T-helper 2 cell (primary cell): ENCODE results near the gene FHIT.
A peak's percentile ranks its signal among the peaks of the same experiment; 100 is the strongest.

ENCODE experiments used
- DNase-seq, 5 experiments: peaks; one replicate each; pipeline versions ENCODE4 v3.0.0 to v3.0.0-alpha.2; 2012 to 2022

The FHIT gene

DNA sequence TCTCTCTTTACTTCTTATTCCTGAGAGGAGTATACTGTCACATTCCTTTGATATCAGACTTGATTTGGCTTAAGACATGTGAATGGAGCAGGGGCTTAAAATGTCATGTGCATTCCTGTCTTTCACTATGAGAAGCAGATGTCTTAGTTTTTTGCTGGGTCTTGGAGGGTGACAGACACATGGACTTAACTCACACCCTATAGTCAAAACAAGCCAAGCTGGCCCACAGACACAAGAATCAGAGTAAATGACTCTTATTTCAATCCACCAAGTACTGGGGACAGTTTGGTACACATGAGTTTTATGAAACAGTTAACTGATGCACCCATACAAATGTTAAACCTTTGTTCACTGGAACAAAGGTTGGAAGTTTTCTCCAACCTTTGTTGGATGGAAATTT is 1177.3 kb downstream of the FHIT start:
- DNase-seq: peak in 1 of 5 experiments; percentile 62

DNA sequence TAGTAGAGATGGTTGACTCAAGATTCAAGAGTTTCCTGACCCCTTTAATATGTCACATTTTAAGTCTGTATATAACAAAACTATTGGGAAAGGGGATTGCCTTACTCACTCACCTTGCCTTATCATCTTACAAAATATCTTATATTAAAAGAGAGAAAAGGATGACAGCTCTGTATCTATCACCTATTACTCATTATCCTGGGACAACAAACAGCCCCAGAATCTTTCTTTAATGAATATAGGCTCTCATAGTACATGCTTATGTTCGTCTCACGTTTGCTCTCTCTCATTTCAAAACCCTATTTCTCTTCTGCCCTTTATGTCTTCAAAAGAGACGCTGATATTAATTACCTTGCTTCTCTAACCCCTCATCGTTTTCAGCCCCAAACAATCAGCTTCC is 1178.0 kb downstream of the FHIT start:
- DNase-seq: no peak

DNA sequence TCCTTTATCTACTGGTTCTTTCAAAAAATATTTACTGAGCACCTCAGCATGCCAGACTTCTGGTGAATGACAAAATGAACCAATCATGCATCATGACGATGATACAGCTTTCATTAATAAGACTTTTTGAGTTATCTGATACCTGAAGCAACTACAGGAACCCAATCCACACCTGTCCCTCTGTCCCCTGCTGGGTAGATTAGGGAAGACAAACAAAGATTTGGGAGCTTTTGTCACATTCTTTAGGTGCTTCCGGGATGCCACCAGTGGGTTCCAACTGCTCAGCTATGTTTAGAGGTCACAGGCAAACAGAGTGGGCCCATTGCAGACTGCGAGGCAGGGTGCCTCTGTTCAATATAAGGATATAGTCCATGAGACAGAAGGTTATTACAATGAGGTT is 1180.9 kb downstream of the FHIT start:
- no peak for DNase-seq

DNA sequence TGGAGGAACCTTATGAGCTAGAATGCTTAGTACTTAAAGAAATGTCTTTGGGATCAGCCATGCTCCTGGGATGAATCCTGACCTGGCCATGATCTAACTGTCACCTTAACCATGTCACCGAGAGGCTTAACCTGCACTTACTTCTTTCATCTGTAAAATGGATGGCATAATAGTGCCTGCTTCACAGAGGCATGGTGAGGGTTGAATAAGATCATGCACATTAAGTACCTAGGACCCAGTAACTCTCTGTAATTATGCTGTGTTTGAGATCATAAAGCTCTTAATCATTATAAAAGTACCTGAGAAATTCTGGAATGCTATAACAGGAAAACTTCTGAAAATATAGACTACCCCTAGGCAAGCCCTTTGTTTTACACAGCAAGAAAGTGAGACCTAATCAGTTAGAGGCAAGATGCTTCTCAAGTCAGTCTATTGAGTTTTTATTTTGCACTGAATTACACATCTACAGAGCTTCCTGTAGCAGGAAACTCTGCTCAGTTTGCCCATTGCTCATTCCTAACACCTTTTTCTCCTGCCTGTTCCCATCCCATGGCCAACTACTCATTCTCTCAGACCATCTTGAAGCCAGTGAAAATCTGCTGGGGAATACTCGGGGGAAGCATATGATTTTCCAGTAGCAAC is 1185.9 kb downstream of the FHIT start:
- no peak for DNase-seq

DNA sequence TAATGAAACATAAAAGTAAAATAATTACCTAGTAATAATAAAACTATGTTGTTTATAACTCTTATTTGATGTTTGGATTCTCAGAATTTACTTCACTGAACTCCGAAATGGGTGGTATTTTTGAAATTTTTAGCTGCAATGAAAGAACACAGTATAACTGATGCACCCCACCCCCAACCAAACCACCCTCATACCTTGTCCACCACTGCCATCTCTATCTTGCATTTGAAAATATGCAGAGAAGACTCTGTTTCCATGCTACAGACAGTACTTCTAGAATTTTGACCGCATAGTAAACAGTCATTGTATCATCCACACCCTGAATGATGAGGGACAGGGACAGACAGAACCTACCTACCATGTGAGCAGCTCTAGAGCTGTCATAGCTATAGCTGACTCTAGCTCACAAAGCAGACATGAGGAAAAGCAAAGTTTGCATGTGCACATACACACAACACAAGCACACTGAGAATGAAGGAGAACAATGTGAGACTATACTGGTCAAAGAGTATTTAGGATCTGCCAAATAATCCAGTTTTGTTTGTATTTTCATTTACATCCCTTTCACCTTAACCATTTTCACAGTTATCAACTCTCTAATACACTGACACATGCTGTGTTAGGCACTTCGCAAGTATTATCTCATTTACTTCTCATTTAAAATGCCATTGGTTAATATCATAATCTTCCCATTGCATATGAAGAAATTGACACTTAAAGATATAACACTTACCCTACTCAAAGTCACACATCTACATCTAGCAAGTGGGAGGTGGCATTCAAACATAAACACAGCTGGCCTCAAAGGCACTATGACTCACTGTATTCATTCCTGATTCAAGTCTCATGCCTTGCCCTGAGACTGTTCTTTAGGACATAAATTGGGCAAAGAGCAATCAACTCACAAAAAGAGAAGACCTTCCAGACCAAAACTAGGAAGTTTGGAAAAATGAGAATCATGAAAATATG is 1186.8 kb downstream of the FHIT start:
- DNase-seq: peak in 1 of 5 experiments; percentile 51

DNA sequence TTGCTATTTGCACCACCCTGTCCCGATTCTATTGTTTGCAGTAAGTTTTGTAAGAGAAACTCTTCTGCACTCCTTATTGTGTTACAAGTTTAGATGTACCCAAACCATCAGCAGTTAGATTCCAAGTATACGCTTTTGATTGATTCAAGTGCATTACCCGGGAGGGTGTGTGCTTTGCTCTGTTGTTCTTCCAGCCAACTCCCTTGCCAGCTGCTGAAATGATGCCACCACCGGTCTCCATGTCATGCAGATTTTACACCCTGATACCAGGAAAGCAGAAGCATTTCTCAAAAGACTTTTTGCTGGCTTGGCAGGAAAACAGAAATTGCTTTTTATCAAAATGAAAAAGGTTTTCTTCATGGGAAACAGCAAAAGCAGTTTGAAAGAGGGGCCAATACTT is 1194.8 kb downstream of the FHIT start:
- peak in 1 of 5 experiments; percentile 76 for DNase-seq

DNA sequence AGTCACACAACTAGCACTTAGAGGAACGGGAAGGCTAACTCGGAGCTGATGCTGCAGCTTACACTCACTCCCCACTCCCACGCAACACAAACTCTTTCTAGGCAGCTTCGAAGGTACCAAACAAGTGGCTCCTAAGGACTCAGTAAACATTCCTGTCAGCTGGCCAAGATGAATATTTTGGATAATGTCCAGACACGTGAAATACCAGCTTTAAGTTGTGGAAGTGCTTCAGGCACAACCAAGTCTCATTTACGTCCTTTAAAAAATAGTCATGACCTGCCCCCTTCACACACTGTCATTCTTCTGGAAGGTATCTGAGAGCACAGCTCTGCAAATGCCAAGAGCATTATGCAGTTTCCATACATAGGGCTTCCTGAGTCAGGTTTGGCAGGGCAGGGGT is 1195.5 kb downstream of the FHIT start:
- DNase-seq: no peak

DNA sequence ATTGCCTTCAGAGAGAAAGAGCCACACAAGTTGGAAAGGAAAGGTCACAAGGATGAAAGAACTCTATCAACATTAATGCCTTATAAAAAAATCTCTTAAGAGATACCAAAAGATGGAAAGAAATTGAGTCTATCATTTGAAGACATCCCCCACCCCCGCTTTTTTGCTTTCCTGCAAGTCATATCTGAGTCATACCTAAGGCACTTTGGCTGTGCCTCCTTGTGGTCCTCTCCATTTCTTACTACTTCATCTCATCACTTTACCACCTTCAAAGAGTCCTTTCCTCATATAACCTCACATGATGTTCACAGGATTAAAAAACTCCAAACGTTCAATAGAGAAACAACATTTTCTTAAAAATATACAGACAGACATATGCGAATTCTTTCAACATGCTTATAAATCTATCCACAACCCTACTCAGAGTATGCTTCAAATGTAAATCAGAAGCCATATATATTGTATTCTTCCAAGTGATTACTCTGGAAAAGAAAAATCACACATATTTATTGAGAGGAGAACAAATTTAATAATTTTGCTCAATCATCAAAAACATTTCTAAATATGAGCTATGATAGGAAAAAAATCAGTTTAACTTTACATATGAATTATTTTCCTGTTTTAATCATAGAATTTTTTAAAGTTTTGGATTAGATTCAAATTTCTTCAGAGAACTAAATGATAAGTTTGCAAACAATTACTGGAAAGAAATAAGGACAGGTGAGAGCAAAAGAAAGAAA is 1197.6 kb downstream of the FHIT start:
- peak in 3 of 5 experiments; percentile 13 to 86 (median 13) for DNase-seq

DNA sequence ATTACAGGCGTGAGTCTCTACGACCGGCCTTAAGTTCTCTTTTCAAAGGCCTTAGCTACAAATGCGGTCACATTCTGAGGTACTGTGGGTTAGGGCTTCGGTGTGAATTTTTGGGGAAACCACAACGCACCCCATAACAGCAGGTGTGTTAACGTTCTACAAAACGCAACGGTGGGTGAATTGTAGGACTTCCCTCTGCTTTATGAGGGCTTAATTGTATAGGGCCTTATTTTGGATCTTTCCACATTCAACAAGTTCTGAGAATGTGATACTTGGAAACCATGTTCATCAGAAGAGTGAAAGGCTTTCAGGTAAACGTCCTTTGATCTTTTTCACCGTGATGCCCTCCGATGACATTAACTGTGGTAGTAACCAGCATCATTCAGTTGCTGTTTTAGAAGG is 1202.8 kb downstream of the FHIT start:
- DNase-seq: peak in 3 of 5 experiments; percentile 16 to 84 (median 20)

DNA sequence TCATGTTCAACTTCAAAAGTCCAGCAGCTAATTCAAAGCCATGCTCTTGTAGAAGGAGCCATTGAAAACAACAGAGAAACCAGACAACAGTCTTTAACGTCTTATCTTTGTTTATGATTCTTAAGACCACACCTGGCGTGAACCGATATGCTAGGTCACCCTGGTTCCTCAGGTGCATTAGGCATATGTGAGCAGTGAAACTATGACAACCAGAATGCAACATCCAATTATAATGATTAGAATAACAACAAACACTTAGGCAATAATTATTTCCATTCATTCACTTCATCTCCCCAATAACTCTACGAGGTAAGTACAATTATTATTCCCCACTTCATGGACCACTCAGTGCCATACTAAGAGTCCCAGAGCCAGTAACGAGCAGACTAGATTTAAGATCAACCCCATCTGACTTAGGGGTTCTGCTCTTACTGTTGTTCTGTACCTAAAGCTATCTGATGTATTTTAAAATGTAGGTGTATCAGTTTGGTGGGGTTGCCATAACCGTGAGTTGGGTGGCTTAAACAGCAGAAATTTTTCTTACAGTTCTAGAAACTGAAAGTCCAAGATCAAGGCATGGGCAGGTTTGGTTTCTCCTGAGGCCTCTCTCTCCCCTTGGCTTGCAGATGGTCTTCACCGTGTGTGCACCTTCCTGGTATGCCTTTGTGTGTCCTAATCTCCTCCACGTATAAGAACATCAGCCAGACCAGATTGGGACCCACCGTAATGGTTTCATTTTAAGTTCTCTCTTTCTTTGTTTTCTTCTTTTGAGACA is 1203.6 kb downstream of the FHIT start:
- peak in 1 of 5 experiments; percentile 49 for DNase-seq

DNA sequence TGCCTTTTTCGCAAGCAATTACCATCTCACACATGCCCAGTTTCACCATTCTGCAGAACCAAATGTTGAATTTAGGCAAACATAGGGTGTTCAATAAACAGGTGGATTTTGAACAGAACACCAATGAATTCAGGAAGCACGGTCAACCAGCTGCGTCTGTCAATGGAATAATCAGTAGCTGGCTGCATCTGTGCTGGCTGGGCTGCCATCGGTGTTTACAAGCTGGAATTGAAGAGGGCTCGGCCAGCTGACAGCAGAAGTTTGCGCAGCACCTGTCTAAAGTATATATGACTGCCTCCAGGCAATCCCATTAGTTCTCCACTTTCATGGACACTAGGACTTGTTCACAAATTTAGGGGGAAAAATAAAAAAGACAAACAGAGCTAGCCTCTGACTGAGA is 1205.0 kb downstream of the FHIT start:
- no peak for DNase-seq

DNA sequence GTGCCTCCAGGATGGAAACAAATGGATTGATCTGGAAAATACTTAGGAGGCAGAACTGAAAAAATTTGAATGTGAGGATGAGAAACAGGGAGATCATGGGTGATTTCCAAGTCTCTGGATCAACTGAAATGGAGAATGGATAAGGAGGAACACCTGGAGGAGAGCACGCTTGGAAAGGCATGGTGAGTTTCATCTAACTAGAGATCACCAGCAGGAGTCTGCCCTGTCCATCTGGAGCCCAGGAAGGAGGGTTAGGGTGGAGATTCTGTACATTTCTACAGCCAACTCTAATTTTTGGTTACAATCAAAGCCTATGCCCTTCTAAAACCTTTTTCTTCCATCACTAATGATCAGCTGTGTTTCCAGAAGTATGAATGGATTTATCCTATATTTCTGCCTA is 1205.6 kb downstream of the FHIT start:
- no peak for DNase-seq

DNA sequence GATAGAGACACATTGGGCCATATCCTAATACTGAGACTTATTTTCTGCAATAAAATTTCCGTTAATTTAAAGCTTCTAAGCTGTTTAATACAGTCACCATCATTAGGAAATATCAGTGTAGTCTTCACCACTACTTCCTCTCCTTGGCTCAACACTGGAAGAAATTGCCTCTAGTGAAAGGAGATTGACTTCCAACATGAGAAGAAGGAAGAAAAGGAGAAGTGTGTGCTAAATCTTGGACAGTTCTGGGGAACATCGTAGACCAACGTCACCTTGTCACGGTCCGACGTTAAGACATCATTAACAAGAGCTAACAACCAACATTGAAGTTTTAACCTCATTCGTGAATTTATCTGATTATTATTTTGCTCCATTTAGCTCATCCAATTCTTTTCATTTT is 1214.4 kb downstream of the FHIT start:
- no peak for DNase-seq

DNA sequence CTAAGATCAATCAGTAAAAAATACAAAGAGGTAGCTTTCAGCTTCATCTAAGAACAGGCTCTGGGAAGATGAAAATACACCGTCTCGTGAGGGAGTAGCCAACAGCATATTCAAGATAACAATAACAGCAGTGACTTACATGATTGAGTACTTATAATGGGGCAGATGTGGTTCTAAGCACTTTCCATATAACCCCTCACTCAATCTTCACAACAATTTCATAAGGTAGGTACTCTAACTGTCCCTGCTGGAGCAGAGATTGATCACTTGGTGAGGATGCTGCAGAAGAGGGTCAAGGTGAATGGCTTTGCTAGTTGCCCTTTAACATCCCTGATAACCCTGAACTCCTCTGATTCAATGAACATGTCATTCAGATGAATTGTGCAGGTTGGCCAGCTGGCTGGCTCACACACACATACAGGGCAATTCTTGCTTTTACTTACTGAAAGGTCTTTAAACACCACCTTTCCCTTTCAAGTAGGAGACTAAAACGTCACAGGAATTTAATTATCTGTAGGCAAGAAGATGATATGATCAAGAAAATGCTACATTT is 1217.3 kb downstream of the FHIT start:
- DNase-seq: no peak

DNA sequence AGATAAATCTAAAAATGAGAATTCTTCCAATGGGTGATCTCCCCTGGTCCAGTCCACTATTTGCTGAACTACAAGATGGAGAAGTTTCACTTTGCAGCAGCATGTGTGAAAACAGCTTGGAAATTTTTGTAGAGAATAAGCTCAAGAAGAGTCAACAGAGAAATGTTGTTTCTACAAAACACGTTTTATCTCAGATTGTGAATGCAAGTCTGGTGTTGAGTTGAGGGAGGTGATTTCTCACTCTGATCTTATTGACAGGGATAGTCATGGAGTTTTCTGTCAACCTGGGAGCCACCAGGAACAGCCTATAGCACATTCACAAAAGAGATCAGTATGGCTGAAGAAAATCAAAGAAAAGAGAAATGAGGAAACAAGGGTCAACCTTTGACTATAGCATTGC is 1220.3 kb downstream of the FHIT start:
- DNase-seq: peak in 1 of 5 experiments; percentile 46

DNA sequence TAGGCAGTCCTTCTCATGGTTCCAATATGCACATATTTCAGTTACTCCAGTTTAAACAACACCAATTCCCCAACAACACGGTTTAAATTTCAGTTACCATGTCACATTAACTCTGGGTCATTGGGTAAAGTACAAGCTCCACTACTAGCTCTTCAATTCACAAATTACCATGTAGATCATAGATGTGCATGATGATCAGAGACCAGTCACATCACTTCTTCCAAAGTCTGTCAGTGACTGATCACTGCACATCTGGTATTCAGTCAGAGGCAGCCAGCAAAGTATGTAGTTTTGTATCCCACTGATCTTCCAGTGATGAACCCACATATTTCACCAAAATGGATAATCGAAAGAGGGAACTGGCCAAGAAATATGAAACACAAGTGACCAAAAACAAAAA is 1223.0 kb downstream of the FHIT start:
- DNase-seq: peak in 1 of 5 experiments; percentile 37

DNA sequence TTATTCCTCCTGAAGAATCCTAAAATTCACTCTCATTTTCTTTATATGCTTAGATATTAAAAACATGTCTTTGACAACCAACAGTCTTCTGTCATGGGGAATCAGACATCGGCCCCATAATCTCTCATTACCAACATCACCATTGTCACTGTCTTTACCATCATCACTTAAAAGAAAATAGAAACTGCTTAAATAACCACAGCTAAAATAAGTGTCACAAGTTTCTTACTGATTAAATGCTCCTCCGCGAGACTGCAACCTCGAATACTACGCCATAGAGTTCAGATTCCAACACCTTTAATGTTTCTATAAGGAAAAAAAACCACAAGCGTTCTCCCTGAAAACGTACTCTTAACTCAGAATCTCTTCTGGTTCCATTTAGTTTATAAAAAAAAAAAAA is 1223.9 kb downstream of the FHIT start:
- peak in 1 of 5 experiments; percentile 67 for DNase-seq

DNA sequence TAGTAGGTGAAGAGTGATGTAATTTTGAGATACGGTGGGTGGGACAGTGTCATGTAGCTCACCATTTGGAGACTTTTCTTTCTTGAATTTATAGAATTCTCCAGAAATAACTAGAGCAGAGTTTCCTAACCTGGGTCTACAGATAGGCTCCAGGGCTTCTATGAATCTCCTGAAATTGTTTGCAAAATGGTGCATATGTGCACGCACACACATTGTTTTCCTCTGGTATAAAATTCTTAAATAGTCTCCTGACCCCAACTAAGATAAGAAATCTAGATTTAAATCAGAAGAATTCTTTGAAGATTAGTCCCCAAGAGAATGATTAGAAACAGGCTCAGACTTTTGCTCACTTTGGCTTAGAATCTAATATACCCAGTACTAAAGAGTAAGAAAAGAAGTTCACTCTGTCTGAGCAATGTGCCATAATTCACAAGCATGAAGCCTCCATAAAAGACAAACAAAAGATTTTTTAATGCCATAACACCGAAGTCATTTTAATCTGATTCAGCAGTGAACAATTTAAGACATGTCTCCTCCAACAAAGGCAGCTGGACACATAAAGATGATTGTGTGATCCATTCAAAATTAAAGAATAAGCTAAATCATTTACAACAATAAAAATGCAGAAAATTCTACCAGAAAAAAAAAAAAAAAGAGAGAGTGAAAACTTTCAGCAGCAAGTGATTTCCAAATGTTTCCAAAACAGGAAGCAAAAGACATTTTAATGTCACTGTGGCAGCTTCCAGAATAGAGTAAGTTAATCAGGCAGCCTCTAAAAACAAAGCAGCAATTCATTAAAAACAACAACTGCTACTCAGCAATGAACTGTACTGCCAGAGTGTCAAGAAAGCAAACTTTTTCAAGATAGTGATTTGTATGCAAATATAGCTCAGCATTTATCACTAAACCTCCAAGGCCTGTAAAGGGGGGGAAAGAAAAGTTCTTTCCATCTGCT is 1225.9 kb downstream of the FHIT start:
- no peak for DNase-seq

DNA sequence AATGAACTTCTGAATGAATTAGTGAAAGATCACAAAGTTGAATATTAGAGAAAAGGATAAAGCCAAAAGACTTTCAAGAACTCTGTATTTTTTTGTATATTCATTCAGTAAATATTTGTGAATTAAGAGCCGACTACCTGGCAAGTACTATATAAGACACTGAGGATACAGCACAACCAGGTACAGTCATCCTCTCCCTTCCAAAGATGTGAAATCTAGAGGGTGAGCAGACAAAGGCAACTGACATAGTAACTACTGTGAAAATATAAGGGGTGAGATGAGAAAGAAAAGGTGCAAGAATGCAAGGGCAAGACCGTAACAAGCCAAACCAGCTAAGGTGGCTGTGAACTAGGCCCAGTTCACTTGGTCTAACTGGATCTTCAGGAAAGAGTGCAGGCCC is 1226.9 kb downstream of the FHIT start:
- DNase-seq: no peak

DNA sequence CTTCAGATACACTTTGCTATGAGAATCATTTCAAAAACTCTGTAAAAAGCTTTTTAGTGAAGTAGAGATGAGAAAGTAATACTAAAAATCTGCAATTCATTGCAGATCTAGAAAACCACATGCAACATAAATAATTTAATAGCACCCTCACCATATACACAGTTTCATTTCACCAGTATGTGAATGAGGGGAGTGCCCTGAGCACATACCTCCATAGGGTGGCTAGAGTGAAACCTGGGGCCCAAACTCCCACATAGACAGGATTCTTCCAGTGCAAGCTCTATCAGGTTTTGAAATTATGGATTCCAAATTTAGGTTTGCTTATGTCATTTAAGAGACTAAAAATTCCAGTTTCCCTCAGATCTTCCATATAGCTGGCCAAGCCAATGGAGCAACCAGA is 1228.1 kb downstream of the FHIT start:
- DNase-seq: no peak

DNA sequence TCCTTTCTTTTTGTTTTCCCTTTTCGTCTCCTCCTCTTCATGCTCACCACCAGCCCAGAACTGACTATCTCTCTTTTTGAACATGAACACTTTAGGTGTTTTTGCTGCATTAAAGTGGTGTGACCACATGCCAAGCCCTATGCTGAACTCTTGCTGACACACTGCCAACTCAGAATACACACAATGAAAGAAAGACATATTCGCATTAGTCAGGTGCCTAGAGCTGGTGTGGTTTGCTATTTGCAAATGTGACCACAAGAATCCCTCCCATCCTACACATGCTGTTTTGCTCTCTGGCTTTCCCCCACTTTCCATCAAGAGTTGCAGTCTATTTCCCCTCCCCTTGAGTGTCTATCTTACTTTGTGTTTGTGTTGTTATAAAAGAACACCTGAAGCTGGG is 1233.6 kb downstream of the FHIT start:
- peak in 4 of 5 experiments; percentile 9 to 97 (median 28) for DNase-seq
